ENCODE data around the gene POU2F3. TPM values are rescaled to one million over a fixed set of nuclear protein-coding genes. Genes with fewer than 3 reads are reported as not detected.

The POU2F3 gene
- polyA plus RNA-seq, 1 donor, result 1.5 TPM

- H3K27ac ChIP-seq (ENCODE audit: low read length), result no peak overlapping the region
- DNase-seq, result no peak
- peaks cover 11% of the 10 kb centered on the region for H3K4me1 ChIP-seq (ENCODE audit: control insufficient read depth, insufficient read depth, low read length)
- H3K4me3 ChIP-seq (ENCODE audit: low read length), result no peak overlapping the region
- H3K27me3 ChIP-seq (ENCODE audit: control insufficient read depth, insufficient read depth, low read length), result no peaks in the 10 kb centered on the region
- no peaks in the 10 kb centered on the region for H3K9me3 ChIP-seq (ENCODE audit: control insufficient read depth, low read depth, low read length)
- whole genome bisulfite sequencing (ENCODE audit: insufficient coverage, low lambda C conversion rate), result no CpG with 5 or more reads among the region's 13 CpGs
- peaks cover 78% of the 10 kb centered on the region for H3K36me3 ChIP-seq (ENCODE audit: control insufficient read depth, insufficient read depth, low read length)
Observed at GRCh38 chr11:120226714-120227113, 13.2 kb upstream of the POU2F3 start.

DNA sequence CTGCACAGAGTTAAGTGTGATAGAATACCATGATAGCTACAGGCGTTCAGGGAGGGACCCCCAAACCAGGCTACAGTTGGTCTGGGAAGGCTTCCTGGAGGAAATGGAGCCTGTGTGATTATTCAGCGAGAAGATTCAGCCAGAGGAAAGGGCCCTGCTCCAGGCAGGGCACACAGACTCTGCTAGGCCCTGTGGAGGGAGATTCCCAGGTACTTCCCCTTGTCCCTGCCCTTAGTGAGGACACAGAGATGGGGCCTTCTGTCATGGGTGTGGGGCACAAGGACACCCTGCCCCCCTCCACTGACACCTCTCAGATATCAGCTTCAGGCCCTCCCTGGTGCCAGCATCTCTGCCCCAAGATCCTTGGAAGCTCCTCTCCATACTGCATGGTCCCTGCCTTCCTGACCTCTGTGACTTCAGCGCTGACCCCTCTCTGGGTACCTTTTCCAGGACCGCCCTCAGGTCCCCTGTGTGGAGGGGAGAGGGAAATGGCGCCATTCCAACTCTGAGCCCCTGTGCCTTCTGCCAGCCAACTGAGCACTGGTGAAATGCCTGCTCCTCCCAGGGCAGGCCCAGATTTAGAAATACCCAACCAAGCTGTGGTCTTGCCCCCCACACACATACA, 12.6 kb upstream of the POU2F3 start:
- H3K27me3 ChIP-seq (ENCODE audit: control insufficient read depth, insufficient read depth, low read length), result no peaks in the 10 kb centered on the region
- H3K4me1 ChIP-seq (ENCODE audit: control insufficient read depth, insufficient read depth, low read length), result peaks cover 7% of the 10 kb centered on the region
- DNase-seq, result no peak
- H3K36me3 ChIP-seq (ENCODE audit: control insufficient read depth, insufficient read depth, low read length), result peaks cover 74% of the 10 kb centered on the region
- no peaks in the 10 kb centered on the region for H3K9me3 ChIP-seq (ENCODE audit: control insufficient read depth, low read depth, low read length)
- H3K4me3 ChIP-seq (ENCODE audit: low read length), result no peak overlapping the region
- no peak overlapping the region for H3K27ac ChIP-seq (ENCODE audit: low read length)
- WGBS (ENCODE audit: insufficient coverage, low lambda C conversion rate), result no CpG with 5 or more reads among the region's 5 CpGs

DNA sequence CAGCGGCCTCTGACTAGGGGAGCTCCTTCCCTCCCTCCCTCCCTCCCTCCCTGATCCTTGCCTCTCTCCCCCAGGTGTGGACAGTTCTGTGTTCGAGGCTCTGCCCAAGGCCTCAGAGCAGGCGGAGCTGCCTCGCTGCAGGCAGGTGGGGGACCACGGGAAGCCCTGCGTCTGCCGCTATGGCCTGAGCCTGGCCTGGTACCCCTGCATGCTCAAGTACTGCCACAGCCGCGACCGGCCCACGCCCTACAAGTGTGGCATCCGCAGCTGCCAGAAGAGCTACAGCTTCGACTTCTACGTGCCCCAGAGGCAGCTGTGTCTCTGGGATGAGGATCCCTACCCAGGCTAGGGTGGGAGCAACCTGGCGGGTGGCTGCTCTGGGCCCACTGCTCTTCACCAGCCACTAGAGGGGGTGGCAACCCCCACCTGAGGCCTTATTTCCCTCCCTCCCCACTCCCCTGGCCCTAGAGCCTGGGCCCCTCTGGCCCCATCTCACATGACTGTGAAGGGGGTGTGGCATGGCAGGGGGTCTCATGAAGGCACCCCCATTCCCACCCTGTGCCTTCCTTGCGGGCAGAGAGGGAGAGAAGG, 11.1 kb upstream of the POU2F3 start:
- Histone ChIP-seq H3K4me3 (ENCODE audit: low read length) (no peak overlapping the region), H3K4me1 (ENCODE audit: control insufficient read depth, insufficient read depth, low read length) (peaks cover 7% of the 10 kb centered on the region), H3K27me3 (ENCODE audit: control insufficient read depth, insufficient read depth, low read length) (no peaks in the 10 kb centered on the region), H3K36me3 (ENCODE audit: control insufficient read depth, insufficient read depth, low read length) (peaks cover 66% of the 10 kb centered on the region), H3K27ac (ENCODE audit: low read length) (no peak overlapping the region), H3K9me3 (ENCODE audit: control insufficient read depth, low read depth, low read length) (no peaks in the 10 kb centered on the region)
- WGBS (ENCODE audit: insufficient coverage, low lambda C conversion rate), result no CpG with 5 or more reads among the region's 16 CpGs
- DNase-seq, result no peak

GRCh38 chr11:120229451-120230424, 10.2 kb upstream of the POU2F3 start:
- Histone ChIP-seq H3K9me3 (ENCODE audit: control insufficient read depth, low read depth, low read length) (no peaks in the 10 kb centered on the region), H3K36me3 (ENCODE audit: control insufficient read depth, insufficient read depth, low read length) (peaks cover 58% of the 10 kb centered on the region), H3K4me3 (ENCODE audit: low read length) (no peak overlapping the region), H3K27ac (ENCODE audit: low read length) (no peak overlapping the region), H3K27me3 (ENCODE audit: control insufficient read depth, insufficient read depth, low read length) (no peaks in the 10 kb centered on the region), H3K4me1 (ENCODE audit: control insufficient read depth, insufficient read depth, low read length) (peaks cover 3% of the 10 kb centered on the region)
- 0% methylated on average over 1 of the region's 17 CpGs for WGBS (ENCODE audit: insufficient coverage, low lambda C conversion rate)
- no peak for DNase-seq

DNA sequence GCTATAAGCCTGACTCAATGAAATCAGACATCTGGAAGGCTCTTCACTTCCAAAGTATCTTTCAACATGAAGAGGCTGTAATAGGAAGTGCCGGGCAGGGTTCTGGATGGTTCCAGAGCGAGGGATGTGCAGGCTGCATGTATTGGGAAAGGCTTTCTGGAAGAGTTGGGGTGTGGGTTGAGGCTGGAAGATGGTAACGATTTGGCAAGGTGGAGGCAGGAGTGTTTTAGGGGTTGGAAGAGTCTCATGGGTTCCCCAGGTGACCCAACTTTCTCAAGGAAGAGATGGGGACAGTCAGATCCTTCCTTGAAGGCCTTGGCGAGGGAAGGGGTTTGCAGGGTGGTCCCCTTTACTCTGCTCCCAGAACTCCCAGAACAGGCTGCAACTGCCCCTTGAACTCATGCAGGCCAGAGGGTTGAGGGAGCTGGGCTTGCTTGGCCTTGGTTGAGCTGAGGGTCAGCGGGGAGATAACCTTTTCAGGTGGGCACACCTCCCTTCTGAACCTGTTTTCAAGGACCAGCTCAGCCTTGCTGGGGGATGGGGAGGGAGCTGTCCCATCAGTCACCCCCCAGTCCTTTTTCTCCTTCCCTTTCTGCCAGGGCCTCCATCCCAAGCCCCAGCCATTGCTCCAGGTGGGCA, 9.4 kb upstream of the POU2F3 start:
- Histone ChIP-seq H3K4me1 (ENCODE audit: control insufficient read depth, insufficient read depth, low read length) (no peaks in the 10 kb centered on the region), H3K4me3 (ENCODE audit: low read length) (no peak overlapping the region), H3K27me3 (ENCODE audit: control insufficient read depth, insufficient read depth, low read length) (no peaks in the 10 kb centered on the region), H3K36me3 (ENCODE audit: control insufficient read depth, insufficient read depth, low read length) (peaks cover 53% of the 10 kb centered on the region), H3K9me3 (ENCODE audit: control insufficient read depth, low read depth, low read length) (no peaks in the 10 kb centered on the region), H3K27ac (ENCODE audit: low read length) (no peak overlapping the region)
- DNase-seq, result no peak
- no CpG with 5 or more reads among the region's 5 CpGs for WGBS (ENCODE audit: insufficient coverage, low lambda C conversion rate)

- Histone ChIP-seq H3K4me3 (ENCODE audit: low read length) (no peak overlapping the region), H3K36me3 (ENCODE audit: control insufficient read depth, insufficient read depth, low read length) (peaks cover 39% of the 10 kb centered on the region), H3K27me3 (ENCODE audit: control insufficient read depth, insufficient read depth, low read length) (no peaks in the 10 kb centered on the region), H3K9me3 (ENCODE audit: control insufficient read depth, low read depth, low read length) (no peaks in the 10 kb centered on the region), H3K27ac (ENCODE audit: low read length) (no peak overlapping the region), H3K4me1 (ENCODE audit: control insufficient read depth, insufficient read depth, low read length) (no peaks in the 10 kb centered on the region)
- no peak for DNase-seq
- no CpG with 5 or more reads among the region's 4 CpGs for WGBS (ENCODE audit: insufficient coverage, low lambda C conversion rate)
Observed at GRCh38 chr11:120231963-120232362, 8.0 kb upstream of the POU2F3 start.

GRCh38 chr11:120233207-120233803, 6.6 kb upstream of the POU2F3 start:
- Histone ChIP-seq H3K4me1 (ENCODE audit: control insufficient read depth, insufficient read depth, low read length) (no peaks in the 10 kb centered on the region), H3K27me3 (ENCODE audit: control insufficient read depth, insufficient read depth, low read length) (no peaks in the 10 kb centered on the region), H3K9me3 (ENCODE audit: control insufficient read depth, low read depth, low read length) (no peaks in the 10 kb centered on the region), H3K27ac (ENCODE audit: low read length) (no peak overlapping the region), H3K36me3 (ENCODE audit: control insufficient read depth, insufficient read depth, low read length) (peaks cover 26% of the 10 kb centered on the region), H3K4me3 (ENCODE audit: low read length) (no peak overlapping the region)
- DNase-seq, result no peak
- no CpG with 5 or more reads among the region's 9 CpGs for WGBS (ENCODE audit: insufficient coverage, low lambda C conversion rate)

DNA sequence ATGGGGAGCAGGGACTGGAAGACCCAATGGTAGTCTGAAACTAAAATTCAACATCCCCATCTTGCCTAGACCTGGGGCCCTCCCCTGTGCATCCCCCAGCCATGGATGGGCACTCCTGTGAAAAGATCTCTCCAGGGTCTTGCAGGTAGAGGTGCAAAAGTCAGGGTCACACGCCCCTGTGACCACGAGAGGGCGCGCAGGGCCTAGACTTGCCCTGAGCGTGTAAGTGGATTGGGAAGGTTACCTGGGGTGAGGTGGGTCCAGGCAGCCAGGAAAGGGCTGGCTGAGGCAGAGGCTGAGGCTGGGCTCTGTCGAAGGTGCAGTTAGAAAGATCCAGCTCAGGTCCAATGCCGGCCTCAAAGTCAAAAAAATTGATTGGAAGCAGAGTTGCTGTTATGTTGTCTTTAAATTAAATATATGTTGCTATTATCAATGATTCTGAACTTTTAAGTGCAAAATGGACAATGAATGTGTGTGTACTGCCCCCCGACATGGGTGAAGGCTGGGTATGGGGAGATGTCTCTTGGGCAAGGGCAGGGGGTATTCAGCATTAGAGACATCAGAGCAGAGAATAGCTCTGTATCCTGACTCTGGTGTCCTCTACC, 4.8 kb upstream of the POU2F3 start:
- WGBS (ENCODE audit: insufficient coverage, low lambda C conversion rate), result no CpG with 5 or more reads among the region's 8 CpGs
- H3K36me3 ChIP-seq (ENCODE audit: control insufficient read depth, insufficient read depth, low read length), result peaks cover 8% of the 10 kb centered on the region
- H3K4me3 ChIP-seq (ENCODE audit: low read length), result no peak overlapping the region
- no peaks in the 10 kb centered on the region for H3K9me3 ChIP-seq (ENCODE audit: control insufficient read depth, low read depth, low read length)
- H3K4me1 ChIP-seq (ENCODE audit: control insufficient read depth, insufficient read depth, low read length), result peaks cover under 1% of the 10 kb centered on the region
- H3K27ac ChIP-seq (ENCODE audit: low read length), result no peak overlapping the region
- peaks cover 10% of the 10 kb centered on the region for H3K27me3 ChIP-seq (ENCODE audit: control insufficient read depth, insufficient read depth, low read length)
- peak; percentile 63 to 71 for DNase-seq

DNA sequence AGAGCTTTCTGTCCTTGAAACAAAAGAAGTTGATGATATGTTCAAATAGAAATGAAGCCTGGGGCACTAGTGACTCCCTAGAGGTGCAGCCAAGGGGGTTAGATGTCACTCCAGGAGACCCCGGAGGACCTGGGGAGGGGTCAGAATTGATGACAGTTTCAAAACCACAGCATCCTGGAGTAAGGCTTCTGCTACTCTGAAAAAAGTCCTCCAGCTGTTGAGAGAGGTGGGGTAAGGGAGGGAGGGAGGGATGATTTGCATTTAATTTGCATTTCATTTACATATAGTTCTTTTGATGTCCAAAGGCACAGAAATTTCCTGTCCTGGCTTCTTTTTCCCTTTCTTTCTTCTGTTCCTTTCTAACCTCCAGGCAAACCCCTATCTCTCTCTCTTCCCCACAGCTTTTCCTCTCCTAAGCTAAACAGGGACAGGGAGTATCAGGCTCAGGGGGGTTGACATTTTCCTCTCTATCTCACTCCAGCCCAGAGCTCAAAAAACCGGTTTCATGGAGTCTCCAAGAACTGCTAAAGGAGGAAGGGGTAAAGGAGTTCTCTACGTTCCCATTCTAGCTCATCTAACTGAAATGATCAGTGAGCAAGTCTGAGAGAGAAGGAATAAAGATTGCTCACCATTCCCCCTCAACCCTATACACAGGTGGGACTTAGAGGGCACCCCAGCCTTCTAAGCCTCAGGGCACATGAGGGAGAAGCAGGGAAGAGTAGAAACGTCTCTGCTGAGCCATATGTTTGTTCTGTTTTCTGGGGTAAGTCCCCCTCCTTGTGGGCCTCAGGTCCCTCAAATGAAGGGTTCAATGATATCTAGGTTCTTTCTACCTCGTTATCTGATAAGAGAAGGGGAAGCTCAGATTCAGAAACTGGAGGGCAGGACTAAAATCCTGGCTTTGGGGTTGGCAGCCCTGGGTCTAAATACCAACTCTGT, 3.5 kb upstream of the POU2F3 start:
- DNase-seq, result no peak
- Histone ChIP-seq H3K27me3 (ENCODE audit: control insufficient read depth, insufficient read depth, low read length) (peaks cover 24% of the 10 kb centered on the region), H3K4me3 (ENCODE audit: low read length) (no peak overlapping the region)

More for the DNA sequence above, 3.5 kb upstream of the POU2F3 start:
- 80% methylated on average over 1 of the region's 5 CpGs for WGBS (ENCODE audit: insufficient coverage, low lambda C conversion rate)
- peaks cover 11% of the 10 kb centered on the region for H3K4me1 ChIP-seq (ENCODE audit: control insufficient read depth, insufficient read depth, low read length)
- H3K27ac ChIP-seq (ENCODE audit: low read length), result no peak overlapping the region
- H3K36me3 ChIP-seq (ENCODE audit: control insufficient read depth, insufficient read depth, low read length), result no peaks in the 10 kb centered on the region
- H3K9me3 ChIP-seq (ENCODE audit: control insufficient read depth, low read depth, low read length), result no peaks in the 10 kb centered on the region

All from large intestine (tissue), 3 donors.